ENCODE measurements around the gene BEND3.

GRCh38 chr6:107101211-107101610 is 14.1 kb downstream of the BEND3 start:
- TF ChIP-seq FOXK2 (IDR thresholded peaks at IDR 0.05) (no peak), SUZ12 (IDR thresholded peaks at IDR 0.05) (no peak)
